Activated CD8-positive, alpha-beta memory T cell treated with anti-CD3 and anti-CD28 coated beads for 4 hours (primary cell): Measurements from ENCODE around the gene PPP1CB.
A peak's percentile ranks its signal among the peaks of the same experiment; 100 is the strongest.
"Not testable (repeated sequence)": the region's sequence is repeated elsewhere in the genome, so short reads cannot be mapped to it uniquely, and the experiment has no call there.

Source experiments
- DNase-seq, 2 donors: peaks; one replicate each; pipeline ENCODE4 v3.0.0-alpha.2; 2020; ENCODE audit warnings: low read depth in 2 of 2

The PPP1CB gene

GRCh38 chr2:28751252-28751955 lies at the start of gene PPP1CB:
Gene PPP1CB, plus strand, starts transcription at chr2:28751830. Its CDS starts 295 bp downstream, at chr2:28752125.
- peak; percentile 86 to 89 for DNase-seq

GRCh38 chr2:28702415-28702861 lies 49.2 kb upstream of the PPP1CB start:
- no peak for DNase-seq

DNA sequence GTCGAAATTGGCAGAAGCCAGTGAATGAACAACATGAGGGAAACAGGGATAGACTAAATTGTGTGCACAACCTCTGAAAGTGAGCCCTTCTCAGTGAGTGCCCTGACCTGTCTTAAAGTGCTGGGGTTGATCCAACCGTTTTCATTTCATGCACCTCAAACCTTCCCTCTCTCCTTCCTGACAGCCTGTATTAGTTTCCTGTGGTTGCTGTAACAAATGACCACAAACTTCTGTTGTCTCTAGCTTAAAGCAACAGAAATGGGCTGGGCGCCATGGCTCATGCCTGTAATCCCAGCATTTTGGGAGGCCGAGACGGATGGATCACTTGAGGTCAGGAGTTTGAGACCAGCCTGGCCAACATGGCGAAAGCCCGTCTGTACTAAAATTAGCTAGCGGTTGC lies 48.8 kb upstream of the PPP1CB start:
- no peak for DNase-seq

- DNase-seq, result no peak
These were observed 47.0 kb upstream of the PPP1CB start for GRCh38 chr2:28704621-28705020.

DNA sequence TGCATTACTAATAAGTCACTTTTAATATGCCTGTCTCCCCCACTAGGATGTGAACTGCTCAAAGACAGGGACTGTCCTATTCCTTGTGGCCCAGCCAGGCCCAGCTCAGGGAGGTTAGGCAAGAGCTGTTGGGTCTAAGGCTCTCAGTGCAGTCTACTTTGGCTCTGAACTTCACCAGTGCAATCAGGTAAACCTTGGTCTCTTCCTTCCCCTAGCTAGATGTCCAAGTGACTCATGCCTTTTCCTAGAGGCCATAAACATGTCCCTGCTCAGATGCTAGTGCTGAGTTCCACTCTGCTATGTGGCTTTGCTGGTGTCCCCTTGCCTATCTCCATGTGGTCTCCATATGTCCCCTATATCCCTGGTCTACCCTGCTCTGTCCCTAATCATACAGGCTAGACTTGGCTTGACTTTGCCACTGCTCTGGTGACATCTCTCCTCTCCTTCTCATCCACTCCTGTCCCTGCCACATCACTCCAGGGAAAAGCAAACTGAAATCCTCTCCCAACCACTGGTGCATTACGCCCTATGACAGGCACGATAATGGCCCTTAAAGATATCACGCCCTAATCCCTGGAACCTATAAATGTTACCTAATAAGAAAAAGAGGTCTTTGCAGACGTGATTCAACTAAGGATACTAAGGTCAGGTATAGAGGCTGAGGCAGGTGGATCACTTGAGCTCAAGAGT lies 45.7 kb upstream of the PPP1CB start:
- no peak for DNase-seq

DNA sequence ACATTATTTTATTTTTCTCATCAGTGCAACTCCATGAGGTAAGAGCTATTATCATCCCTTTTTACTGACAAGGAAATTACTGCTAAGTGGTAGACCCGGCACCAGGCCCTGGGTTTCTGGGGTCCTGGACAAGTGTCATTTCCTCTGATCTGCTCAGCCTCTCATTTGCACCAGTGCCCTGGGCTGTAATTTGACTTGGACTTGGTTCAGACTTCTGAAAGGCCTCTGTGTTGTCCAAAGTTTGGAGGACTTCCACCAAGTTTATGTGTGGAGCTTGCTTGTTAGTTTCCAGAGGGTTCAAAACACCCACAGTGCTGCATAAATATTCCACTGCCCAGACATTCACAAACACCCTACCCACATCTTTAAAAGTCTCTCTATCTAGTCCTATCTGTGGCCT lies 44.0 kb upstream of the PPP1CB start:
- DNase-seq, result no peak

DNA sequence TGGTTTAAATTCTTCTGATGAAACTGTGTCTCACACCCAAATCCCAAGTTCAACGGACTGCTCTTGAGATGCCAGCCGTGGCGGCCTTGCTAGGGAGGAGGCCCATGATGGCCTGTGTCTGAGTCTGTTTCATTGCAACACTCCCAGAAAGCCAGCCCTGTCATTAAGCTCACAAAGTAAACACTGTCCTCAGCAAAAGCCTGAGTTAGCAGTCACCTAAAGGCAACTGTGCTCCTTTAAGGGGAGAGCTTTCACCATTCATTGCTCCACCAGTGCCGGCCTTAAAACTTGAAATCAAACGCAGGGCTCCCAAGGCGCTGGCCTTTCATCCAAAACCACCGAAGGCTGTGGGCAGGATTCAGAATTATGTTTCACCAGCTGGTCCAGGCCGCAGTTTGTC lies 42.5 kb upstream of the PPP1CB start:
- DNase-seq, result no peak

- no peak for DNase-seq
These were observed 41.1 kb upstream of the PPP1CB start for GRCh38 chr2:28710545-28710944.

- no peak for DNase-seq
These were observed 37.9 kb upstream of the PPP1CB start for GRCh38 chr2:28713577-28714298.

GRCh38 chr2:28716265-28716865 lies 35.3 kb upstream of the PPP1CB start:
- no peak for DNase-seq

DNA sequence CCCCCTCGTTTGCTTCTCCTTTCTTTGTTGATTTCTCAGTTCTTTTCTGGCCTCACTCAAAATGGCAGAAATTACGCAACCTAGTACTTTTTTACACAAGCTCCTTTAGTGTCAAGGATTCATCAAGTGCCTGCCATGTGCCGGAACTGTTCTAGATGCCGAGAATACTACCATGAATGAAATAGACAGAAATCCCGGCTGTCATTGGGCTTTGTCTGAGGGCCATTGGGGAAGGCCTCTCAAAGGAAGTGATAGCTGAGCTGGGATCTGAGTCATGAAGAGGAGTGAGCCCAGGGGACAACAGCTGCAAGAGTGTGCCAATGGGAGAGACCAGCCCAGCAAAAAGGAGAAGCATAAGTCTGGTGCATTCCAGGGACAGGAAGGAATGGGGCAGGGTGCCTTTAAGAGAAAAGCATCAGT lies 34.3 kb upstream of the PPP1CB start:
- DNase-seq, result no peak

- DNase-seq, result no peak
These were observed 31.3 kb upstream of the PPP1CB start for GRCh38 chr2:28720345-28720744.

DNA sequence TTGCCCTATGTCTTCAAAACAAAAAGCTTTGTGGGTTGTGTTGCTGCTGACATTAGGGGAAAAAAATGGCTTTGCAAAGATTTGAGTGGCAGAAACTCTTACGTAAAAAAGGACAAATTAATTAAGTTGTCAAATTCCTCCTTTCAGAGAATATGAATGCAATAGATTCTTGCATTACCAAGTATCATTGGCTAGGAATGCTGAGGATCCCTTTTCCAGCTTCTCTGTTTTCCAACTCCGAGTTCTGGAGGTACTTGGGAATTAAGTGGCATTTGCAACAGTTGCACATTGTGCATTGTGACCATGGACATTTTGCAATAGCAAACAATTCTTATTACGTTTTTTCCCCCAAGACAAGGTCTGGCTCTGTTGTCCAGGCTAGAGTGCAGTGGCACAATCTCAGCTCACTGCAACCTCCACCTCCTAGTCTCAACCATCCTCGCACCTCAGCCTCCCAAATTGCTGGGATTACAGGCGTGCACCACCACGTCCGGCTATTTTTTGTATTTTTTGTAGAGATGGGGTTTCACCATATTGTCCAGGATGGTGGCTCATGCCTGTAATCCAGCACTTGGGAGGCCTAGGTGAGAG lies 29.9 kb upstream of the PPP1CB start:
- no peak for DNase-seq

DNA sequence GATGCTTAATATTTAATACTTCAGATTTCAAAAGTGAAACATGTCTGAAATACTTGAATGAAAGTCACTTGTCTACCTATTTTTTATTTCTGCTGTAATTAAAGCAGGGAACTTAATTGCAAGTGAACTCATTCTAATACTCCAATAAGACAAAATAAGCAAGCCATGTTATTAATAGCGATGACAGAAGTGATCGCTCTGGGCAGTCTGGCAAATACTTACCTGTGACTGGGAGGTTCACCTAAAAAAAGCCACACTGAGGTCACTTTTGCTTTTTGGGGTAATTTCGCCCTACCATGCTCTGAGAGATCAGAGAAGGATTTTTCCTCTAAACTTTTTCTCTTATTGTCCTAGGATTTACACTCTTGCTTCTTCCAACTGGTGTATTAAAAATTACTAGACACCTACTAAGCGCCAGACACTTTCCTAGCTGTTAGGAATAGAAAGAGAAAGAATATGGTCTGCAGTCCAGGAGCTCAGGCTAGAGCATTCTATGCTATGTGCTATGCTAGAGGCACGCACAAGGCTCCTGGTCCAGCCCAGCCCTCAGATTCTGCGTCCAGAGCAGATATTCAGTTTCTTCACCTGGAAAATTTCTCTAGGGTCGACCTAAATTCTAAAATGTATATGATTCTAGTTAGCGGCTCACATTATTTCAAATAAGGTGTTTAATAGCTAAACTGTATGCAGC lies 26.5 kb upstream of the PPP1CB start:
- no peak for DNase-seq

- no peak for DNase-seq
These were observed 25.5 kb upstream of the PPP1CB start for GRCh38 chr2:28726177-28726576.

- DNase-seq, result no peak
These were observed 21.9 kb upstream of the PPP1CB start for GRCh38 chr2:28729698-28730097.

DNA sequence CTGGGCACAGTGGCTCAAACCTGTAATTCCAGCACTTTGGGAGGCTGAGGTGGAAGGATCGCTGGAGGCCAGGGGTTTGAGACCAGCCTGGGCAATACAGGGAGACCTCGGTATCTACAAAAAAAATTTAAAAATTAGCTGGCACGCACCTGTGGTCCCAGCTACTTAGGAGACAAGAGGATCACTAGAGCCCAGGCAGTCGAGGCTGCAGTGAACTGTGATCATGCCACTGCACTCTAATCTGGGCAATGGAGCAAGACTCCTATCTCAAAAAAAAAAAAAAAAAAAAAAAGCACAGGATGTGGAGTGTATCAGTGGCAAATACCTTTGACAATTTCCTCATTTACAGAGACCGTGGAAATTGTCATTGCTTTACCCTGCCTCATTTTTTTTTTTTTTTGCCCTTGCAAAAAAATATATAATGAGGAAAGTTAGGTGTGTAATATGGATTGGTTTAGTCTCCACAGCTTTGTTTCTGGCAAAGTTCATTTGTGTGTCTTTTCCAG lies 20.9 kb upstream of the PPP1CB start:
- no peak for DNase-seq

DNA sequence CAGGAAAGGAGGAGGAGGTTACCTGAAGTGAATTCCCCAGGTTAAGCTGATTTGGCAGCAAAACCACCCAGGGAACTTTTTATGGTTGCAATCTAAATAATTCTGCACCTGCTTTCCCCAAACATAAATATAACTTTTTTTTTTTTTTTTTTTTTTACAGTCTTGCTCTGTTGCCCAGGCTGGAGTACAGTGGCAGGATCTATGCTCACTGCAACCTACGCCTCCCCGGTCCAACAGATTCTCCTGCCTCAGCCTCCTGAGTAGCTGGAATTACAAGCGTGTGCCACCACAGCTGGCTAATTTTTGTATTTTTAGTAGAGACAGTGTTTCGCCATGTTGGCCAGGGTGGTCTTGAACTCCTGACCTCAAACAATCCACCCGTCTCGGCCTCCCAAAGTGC lies 16.1 kb upstream of the PPP1CB start:
- no peak for DNase-seq

GRCh38 chr2:28736034-28736433 lies 15.6 kb upstream of the PPP1CB start:
- no peak for DNase-seq

- DNase-seq, result no peak
These were observed 14.0 kb upstream of the PPP1CB start for GRCh38 chr2:28737655-28738054.

- not testable (repeated sequence) for DNase-seq
These were observed 9.0 kb upstream of the PPP1CB start for GRCh38 chr2:28742619-28743018.
